ENCODE data around the gene LDB2.

DNA sequence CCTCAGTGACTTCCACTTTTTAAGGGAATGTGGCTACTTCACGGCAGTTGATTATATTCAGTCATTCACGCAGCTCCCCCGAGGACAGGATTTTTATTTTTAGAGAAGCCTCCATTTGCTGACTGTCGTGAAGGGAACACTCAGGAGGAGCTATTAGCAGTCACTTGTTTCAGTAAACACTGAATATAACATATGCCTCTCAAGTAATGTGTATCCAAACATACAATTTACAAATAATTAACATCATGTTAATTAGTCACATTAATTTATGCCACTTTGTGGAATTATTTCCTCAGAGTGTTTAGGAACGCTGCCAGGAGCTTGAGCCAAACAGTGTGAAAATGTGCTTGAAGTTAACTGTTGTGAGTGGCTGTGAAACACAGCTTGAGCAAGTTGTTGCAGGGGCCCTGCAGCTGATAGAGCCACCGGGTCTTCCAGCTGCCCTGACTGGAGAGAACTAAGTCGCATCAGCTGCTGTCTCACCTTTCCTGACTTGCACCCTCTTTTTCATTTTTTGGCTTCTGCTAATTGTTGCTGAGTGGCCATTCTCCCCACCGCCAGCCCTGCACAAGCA, 245.6 kb downstream of the LDB2 start:
- TF ChIP-seq, protein P1, sequence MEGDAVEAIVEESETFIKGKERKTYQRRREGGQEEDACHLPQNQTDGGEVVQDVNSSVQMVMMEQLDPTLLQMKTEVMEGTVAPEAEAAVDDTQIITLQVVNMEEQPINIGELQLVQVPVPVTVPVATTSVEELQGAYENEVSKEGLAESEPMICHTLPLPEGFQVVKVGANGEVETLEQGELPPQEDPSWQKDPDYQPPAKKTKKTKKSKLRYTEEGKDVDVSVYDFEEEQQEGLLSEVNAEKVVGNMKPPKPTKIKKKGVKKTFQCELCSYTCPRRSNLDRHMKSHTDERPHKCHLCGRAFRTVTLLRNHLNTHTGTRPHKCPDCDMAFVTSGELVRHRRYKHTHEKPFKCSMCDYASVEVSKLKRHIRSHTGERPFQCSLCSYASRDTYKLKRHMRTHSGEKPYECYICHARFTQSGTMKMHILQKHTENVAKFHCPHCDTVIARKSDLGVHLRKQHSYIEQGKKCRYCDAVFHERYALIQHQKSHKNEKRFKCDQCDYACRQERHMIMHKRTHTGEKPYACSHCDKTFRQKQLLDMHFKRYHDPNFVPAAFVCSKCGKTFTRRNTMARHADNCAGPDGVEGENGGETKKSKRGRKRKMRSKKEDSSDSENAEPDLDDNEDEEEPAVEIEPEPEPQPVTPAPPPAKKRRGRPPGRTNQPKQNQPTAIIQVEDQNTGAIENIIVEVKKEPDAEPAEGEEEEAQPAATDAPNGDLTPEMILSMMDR (IDR thresholded peaks at IDR 0.05; ENCODE audit: low read length): no peak
- no peak for TF ChIP-seq EZH2 (IDR thresholded peaks at IDR 0.05; ENCODE audit: borderline replicate concordance, low read length)

Measured in OCI-LY1 (cell line).